ENCODE measurements around the gene AIP.

The AIP gene

DNA sequence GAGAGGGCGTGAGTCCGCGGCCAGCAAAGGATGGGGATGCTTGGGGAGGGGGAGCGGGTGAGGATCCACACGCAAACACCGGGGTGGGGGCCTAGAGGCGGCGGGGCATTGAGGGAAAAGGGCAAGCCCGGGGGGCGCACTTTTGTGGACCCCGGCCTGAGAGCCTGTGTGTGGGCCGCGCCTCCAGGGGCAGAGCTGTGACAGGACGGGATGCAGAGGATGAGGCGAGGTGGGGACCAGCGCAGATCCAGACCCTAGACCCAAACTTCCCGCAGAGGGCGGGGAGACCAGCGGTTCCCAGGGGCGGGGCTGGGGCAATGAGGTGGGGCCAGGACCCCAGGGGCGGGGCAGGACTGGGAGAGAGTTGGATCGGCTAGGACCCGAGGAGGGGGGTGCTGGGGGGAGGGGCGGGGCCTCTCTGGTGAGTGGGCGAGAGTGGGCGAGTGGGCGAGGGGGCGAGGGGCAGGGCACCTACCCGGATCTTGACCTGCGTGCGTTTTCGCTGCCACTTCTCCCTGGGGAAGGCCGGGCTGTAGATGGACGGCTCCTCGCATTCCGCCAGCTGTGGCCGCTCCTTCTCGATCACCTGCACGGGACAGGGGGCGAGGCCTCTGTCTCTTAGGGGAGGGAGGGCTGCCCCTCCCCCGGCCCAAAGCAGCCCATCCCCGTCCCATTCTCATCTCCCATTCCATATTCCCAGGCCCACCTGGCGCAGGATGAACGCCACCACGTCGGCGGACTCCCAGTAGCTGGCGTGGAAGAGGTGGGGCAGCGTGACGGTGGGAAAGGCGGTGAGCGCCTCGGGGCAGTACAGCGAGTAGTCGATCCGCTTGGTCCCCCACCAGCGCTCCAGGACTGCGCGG is 11.8 kb downstream of the AIP start:
- no peak for DNase-seq (ENCODE audit: extremely low spot score)
- POLR2A ChIA-PET = interaction anchor here (0.8 kb wide), 1 partner anchor 25 kb away, joined by 3 read pairs; the partner anchor contains the start of gene TMEM134
- CTCF ChIA-PET = interaction anchor here (1.1 kb wide), 1 partner anchor 12 kb away, joined by 3 read pairs; the partner anchor contains the start of gene AIP
- TF ChIP-seq LEF1 (IDR thresholded peaks at IDR 0.05; ENCODE audit: borderline replicate concordance) (no peak), L3MBTL2 (conservative IDR thresholded peaks at IDR 0.05) (no peak), FOXK2 (IDR thresholded peaks at IDR 0.05) (no peak), ARNT (IDR thresholded peaks at IDR 0.05) (no peak), ZNF384 (IDR thresholded peaks at IDR 0.05) (no peak), SUZ12 (IDR thresholded peaks at IDR 0.05) (no peak), FOXM1 (IDR thresholded peaks at IDR 0.05; ENCODE audit: borderline replicate concordance) (no peak), SP1 (IDR thresholded peaks at IDR 0.05) (no peak), FOXA1 (IDR thresholded peaks at IDR 0.05) (no peak), CTBP1 (IDR thresholded peaks at IDR 0.05; ENCODE audit: borderline replicate concordance) (no peak), NFRKB (IDR thresholded peaks at IDR 0.05) (no peak), BHLHE40 (IDR thresholded peaks at IDR 0.05; ENCODE audit: borderline replicate concordance) (no peak), ELF4 (IDR thresholded peaks at IDR 0.05) (no peak), HDGF (IDR thresholded peaks at IDR 0.05; ENCODE audit: borderline replicate concordance) (no peak), TARDBP (IDR thresholded peaks at IDR 0.05) (no peak)
- TF ChIP-seq, protein P1, sequence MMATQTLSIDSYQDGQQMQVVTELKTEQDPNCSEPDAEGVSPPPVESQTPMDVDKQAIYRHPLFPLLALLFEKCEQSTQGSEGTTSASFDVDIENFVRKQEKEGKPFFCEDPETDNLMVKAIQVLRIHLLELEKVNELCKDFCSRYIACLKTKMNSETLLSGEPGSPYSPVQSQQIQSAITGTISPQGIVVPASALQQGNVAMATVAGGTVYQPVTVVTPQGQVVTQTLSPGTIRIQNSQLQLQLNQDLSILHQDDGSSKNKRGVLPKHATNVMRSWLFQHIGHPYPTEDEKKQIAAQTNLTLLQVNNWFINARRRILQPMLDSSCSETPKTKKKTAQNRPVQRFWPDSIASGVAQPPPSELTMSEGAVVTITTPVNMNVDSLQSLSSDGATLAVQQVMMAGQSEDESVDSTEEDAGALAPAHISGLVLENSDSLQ (IDR thresholded peaks at IDR 0.05) = no peak

DNA sequence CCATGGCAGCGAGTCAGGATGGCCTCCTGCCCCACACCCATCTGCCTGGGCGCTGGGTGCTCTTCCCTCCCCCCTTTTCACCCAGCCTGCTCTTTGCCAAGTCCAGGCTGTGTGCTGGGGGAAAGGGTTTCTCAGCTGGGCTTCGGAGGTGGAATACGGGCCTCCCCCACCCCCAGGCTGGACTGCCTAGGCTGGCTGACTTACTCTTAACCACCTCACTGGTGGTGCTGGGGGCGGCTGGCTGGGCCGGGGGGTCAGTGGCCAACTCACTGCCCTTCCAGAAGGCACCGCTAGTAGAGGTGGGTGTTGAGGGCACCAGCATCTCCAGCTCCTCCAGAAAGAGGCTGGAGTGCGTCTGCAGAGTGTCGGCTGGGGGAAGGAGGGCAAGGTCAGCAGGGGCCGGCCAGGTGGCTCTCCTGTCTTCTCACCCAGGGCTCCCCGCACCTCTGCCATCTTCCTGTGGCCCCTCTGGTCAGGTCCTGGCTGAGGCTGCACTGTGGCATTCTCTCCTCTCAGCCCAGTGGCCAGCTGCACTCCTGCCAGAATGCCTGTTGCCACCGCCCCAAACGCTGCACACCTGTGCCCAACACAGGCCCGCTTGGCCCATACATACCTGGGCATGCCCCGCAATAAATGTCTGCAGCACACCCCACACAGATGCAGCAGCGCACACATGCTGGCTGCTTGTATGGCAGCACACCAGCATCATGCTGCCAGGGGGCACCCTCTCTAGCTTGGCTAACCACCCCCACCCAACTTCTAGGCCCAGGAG is 12.6 kb downstream of the AIP start:
- DNase-seq (ENCODE audit: extremely low spot score) = no peak
- ChIA-PET CTCF (interaction anchor here (1.1 kb wide), 1 partner anchor 13 kb away, joined by 3 read pairs; the partner anchor contains the start of gene AIP), POLR2A (no interaction called here)
- TF ChIP-seq ELF4 (IDR thresholded peaks at IDR 0.05) = no peak
- TF ChIP-seq SUZ12 (IDR thresholded peaks at IDR 0.05) = no peak
- no peak for TF ChIP-seq FOXK2 (IDR thresholded peaks at IDR 0.05)

DNA sequence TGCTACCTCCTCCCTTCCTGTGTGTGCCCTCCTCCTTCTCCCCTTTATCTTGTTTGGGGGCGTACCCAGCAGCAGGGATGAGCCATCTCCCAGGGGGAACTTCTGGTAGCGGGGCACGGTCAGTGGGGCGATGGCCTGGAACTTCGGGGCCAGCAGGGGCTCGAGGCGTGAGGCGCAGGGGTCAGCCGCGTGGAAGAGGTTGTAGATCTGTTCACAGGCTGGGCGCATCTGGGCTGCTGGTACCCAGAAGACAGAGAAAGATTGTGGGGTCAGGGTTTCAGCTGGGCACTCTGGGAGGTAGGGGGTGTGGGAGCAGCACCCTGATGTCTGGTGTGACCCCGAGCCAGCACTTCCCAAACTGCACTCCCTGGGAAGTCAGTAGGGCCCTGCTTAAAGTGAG is 13.3 kb downstream of the AIP start:
- no peak for TF ChIP-seq FOXM1 (IDR thresholded peaks at IDR 0.05; ENCODE audit: borderline replicate concordance)
- no peak for TF ChIP-seq L3MBTL2 (conservative IDR thresholded peaks at IDR 0.05)
- TF ChIP-seq, protein P1 (IDR thresholded peaks at IDR 0.05) = no peak
- TF ChIP-seq SP1 (IDR thresholded peaks at IDR 0.05) = no peak
- TF ChIP-seq FOXA1 (IDR thresholded peaks at IDR 0.05) = no peak
- TF ChIP-seq NFRKB (IDR thresholded peaks at IDR 0.05) = no peak
- TF ChIP-seq CTBP1 (IDR thresholded peaks at IDR 0.05; ENCODE audit: borderline replicate concordance) = no peak
- no peak for TF ChIP-seq HDGF (IDR thresholded peaks at IDR 0.05; ENCODE audit: borderline replicate concordance)
- no peak for TF ChIP-seq BHLHE40 (IDR thresholded peaks at IDR 0.05; ENCODE audit: borderline replicate concordance)
- TF ChIP-seq ZNF384 (IDR thresholded peaks at IDR 0.05) = no peak
- TF ChIP-seq SUZ12 (IDR thresholded peaks at IDR 0.05) = no peak
- no peak for TF ChIP-seq TARDBP (IDR thresholded peaks at IDR 0.05)
- TF ChIP-seq LEF1 (IDR thresholded peaks at IDR 0.05; ENCODE audit: borderline replicate concordance) = no peak
- no peak for TF ChIP-seq FOXK2 (IDR thresholded peaks at IDR 0.05)
- no peak for TF ChIP-seq ARNT (IDR thresholded peaks at IDR 0.05)
- no peak for TF ChIP-seq ELF4 (IDR thresholded peaks at IDR 0.05)
- ChIA-PET CTCF (interaction anchor here (0.7 kb wide), 1 partner anchor 100 kb away, joined by 4 read pairs; no protein-coding TSS in a partner anchor), POLR2A (no interaction called here)
- no peak for DNase-seq (ENCODE audit: extremely low spot score)

DNA sequence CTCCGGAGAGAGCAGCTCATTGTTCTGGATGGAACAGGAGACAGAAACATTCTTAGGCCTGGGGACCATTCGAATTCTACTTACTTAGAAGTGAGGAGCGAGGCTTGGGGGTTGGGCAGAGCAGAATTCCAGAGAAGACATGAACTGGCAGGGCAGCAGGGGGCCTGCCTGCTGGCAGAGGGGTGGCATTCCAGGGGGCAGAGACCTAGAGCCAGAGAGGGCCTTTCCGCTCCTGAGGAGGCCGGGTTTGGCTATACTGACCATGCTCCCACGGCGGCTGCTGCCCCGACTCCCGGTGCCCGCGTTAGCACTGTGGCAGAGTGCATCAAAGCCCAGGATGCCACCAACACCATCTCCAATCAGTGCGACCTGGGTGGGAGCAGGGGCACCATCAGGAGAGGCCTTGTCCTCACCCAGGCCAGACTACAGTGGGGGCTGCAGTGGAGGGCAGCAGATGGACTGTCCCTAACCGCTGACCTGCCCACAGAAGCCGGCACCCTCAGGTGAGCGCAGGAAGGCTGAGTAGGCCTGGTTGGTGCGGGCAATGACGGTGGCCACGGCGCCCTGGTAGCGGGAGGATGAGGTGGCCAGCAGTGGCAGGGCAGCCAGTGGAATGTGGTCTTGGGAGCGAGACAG is 14.9 kb downstream of the AIP start:
- ChIA-PET CTCF (no interaction called here), POLR2A (no interaction called here)
- DNase-seq (ENCODE audit: extremely low spot score) = no peak

DNA sequence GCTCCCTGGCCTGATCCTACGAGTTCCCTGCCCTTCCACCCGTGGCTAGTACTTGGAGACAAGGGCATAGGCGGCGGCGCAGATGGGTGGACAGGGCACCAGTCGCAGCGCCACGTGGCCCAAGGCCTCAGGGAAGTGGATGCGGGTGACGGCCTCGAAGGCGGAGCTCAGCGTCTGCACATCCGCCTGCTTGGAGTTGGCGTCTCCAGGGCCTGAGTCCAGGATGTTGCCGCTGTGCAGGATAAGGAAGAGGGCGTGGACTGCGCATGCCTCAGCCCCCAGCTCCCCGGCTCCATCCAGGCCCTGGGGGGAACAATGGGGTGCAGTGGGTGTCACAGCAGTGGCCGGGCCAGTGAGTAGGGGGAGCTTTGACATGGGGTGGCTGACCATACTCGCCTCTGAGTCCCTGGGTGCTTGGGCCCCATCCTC is 15.7 kb downstream of the AIP start:
- TF ChIP-seq ARNT (IDR thresholded peaks at IDR 0.05) (no peak), FOXK2 (IDR thresholded peaks at IDR 0.05) (no peak), ELF4 (IDR thresholded peaks at IDR 0.05) (no peak), TARDBP (IDR thresholded peaks at IDR 0.05) (no peak), CTBP1 (IDR thresholded peaks at IDR 0.05; ENCODE audit: borderline replicate concordance) (no peak), SUZ12 (IDR thresholded peaks at IDR 0.05) (no peak), LEF1 (IDR thresholded peaks at IDR 0.05; ENCODE audit: borderline replicate concordance) (no peak), FOXA1 (IDR thresholded peaks at IDR 0.05) (no peak), SP1 (IDR thresholded peaks at IDR 0.05) (no peak), ZNF384 (IDR thresholded peaks at IDR 0.05) (no peak), FOXM1 (IDR thresholded peaks at IDR 0.05; ENCODE audit: borderline replicate concordance) (no peak), HDGF (IDR thresholded peaks at IDR 0.05; ENCODE audit: borderline replicate concordance) (no peak), L3MBTL2 (conservative IDR thresholded peaks at IDR 0.05) (no peak), BHLHE40 (IDR thresholded peaks at IDR 0.05; ENCODE audit: borderline replicate concordance) (no peak), NFRKB (IDR thresholded peaks at IDR 0.05) (no peak)
- TF ChIP-seq, protein P1 (IDR thresholded peaks at IDR 0.05) = no peak
- no peak for DNase-seq (ENCODE audit: extremely low spot score)
- POLR2A ChIA-PET = no interaction called here
- CTCF ChIA-PET = interaction anchor here (0.8 kb wide), 1 partner anchor 97 kb away, joined by 3 read pairs; the partner anchor contains the start of gene PPP1CA

More for the DNA sequence above, 14.9 kb downstream of the AIP start:
- no peak for TF ChIP-seq LEF1 (IDR thresholded peaks at IDR 0.05; ENCODE audit: borderline replicate concordance)
- TF ChIP-seq, protein P1 (IDR thresholded peaks at IDR 0.05) = no peak
- no peak for TF ChIP-seq FOXK2 (IDR thresholded peaks at IDR 0.05)
- TF ChIP-seq BHLHE40 (IDR thresholded peaks at IDR 0.05; ENCODE audit: borderline replicate concordance) = no peak
- TF ChIP-seq FOXA1 (IDR thresholded peaks at IDR 0.05) = no peak
- TF ChIP-seq ELF4 (IDR thresholded peaks at IDR 0.05) = no peak
- TF ChIP-seq SUZ12 (IDR thresholded peaks at IDR 0.05) = no peak
- TF ChIP-seq CTBP1 (IDR thresholded peaks at IDR 0.05; ENCODE audit: borderline replicate concordance) = no peak
- TF ChIP-seq ARNT (IDR thresholded peaks at IDR 0.05) = no peak
- TF ChIP-seq SP1 (IDR thresholded peaks at IDR 0.05) = no peak
- no peak for TF ChIP-seq TARDBP (IDR thresholded peaks at IDR 0.05)

Data from HEK293T (cell line).